ENCODE measurements around the gene MTFP1. TPM values are rescaled to one million over a fixed set of nuclear protein-coding genes. Genes with fewer than 3 reads are reported as not detected.

Gene MTFP1
- 48.7 TPM for polyA plus RNA-seq (2012; ENCODE audit: insufficient read length, low read depth)

- TF ChIP-seq SIN3A (IDR thresholded peaks at IDR 0.05; ENCODE audit: borderline replicate concordance, insufficient read depth, low read length) (no peak), TAF1 (IDR thresholded peaks at IDR 0.05; ENCODE audit: borderline replicate concordance, insufficient read depth, low read length) (0 out of 2 replicates have a peak, but pooled peaks have one; percentile 21), POLR2AphosphoS5 (IDR thresholded peaks at IDR 0.05; ENCODE audit: low read depth, low read length) (peak; percentile 59), REST (IDR thresholded peaks at IDR 0.05; ENCODE audit: insufficient read depth in 1 of 2, low read depth in 2 of 2, low read length in 2 of 2) (no peak), FOXP2 (optimal IDR thresholded peaks at IDR 0.05; ENCODE audit: borderline replicate concordance, extremely low read depth, extremely low read length, insufficient read depth) (no peak)
Measured at GRCh38 chr22:30425616-30426387, at the start of gene MTFP1. TSS of gene MTFP1 (plus strand) at chr22:30425768. CDS start at chr22:30425880, 112 bp downstream.

GRCh38 chr22:30380011-30380410, 45.6 kb upstream of the MTFP1 start:
- TF ChIP-seq REST (IDR thresholded peaks at IDR 0.05; ENCODE audit: insufficient read depth in 1 of 2, low read depth in 2 of 2, low read length in 2 of 2) (no peak), TAF1 (IDR thresholded peaks at IDR 0.05; ENCODE audit: borderline replicate concordance, insufficient read depth, low read length) (no peak), POLR2AphosphoS5 (IDR thresholded peaks at IDR 0.05; ENCODE audit: low read depth, low read length) (no peak), SIN3A (IDR thresholded peaks at IDR 0.05; ENCODE audit: borderline replicate concordance, insufficient read depth, low read length) (no peak), FOXP2 (optimal IDR thresholded peaks at IDR 0.05; ENCODE audit: borderline replicate concordance, extremely low read depth, extremely low read length, insufficient read depth) (no peak)

- TF ChIP-seq FOXP2 (optimal IDR thresholded peaks at IDR 0.05; ENCODE audit: borderline replicate concordance, extremely low read depth, extremely low read length, insufficient read depth) (no peak), TAF1 (IDR thresholded peaks at IDR 0.05; ENCODE audit: borderline replicate concordance, insufficient read depth, low read length) (no peak), POLR2AphosphoS5 (IDR thresholded peaks at IDR 0.05; ENCODE audit: low read depth, low read length) (no peak), SIN3A (IDR thresholded peaks at IDR 0.05; ENCODE audit: borderline replicate concordance, insufficient read depth, low read length) (no peak), REST (IDR thresholded peaks at IDR 0.05; ENCODE audit: insufficient read depth in 1 of 2, low read depth in 2 of 2, low read length in 2 of 2) (no peak)
Measured at GRCh38 chr22:30381264-30381663, 44.3 kb upstream of the MTFP1 start.

GRCh38 chr22:30382340-30382739, 43.2 kb upstream of the MTFP1 start:
- TF ChIP-seq TAF1 (IDR thresholded peaks at IDR 0.05; ENCODE audit: borderline replicate concordance, insufficient read depth, low read length) (no peak), SIN3A (IDR thresholded peaks at IDR 0.05; ENCODE audit: borderline replicate concordance, insufficient read depth, low read length) (no peak), POLR2AphosphoS5 (IDR thresholded peaks at IDR 0.05; ENCODE audit: low read depth, low read length) (no peak), FOXP2 (optimal IDR thresholded peaks at IDR 0.05; ENCODE audit: borderline replicate concordance, extremely low read depth, extremely low read length, insufficient read depth) (no peak), REST (IDR thresholded peaks at IDR 0.05; ENCODE audit: insufficient read depth in 1 of 2, low read depth in 2 of 2, low read length in 2 of 2) (no peak)

Data from PFSK-1 (cell line).